GM12872 (cell line): Measurements from ENCODE around the gene GGA1.

Experiments used
- CTCF ChIP-seq: IDR thresholded peaks from 3 replicates; pipeline ENCODE4 v1.5.1; 2011; ENCODE audit warnings: low read depth, mild to moderate bottlenecking, low read length, moderate library complexity; ENCODE audit not compliant: insufficient read depth

The GGA1 gene

GRCh38 chr22:37640591-37641560 is 32.2 kb downstream of the GGA1 start:
- TF ChIP-seq CTCF: no peak

- TF ChIP-seq CTCF: no peak
Measured at GRCh38 chr22:37641561-37641949, 32.9 kb downstream of the GGA1 start.

- peak; percentile 96 for TF ChIP-seq CTCF
Measured at GRCh38 chr22:37643225-37643847, 34.7 kb downstream of the GGA1 start.

- no peak for TF ChIP-seq CTCF
Measured at GRCh38 chr22:37647317-37647716, 38.7 kb downstream of the GGA1 start.

GRCh38 chr22:37647928-37648327 is 39.3 kb downstream of the GGA1 start:
- TF ChIP-seq CTCF: no peak

GRCh38 chr22:37650463-37651136 is 42.0 kb downstream of the GGA1 start:
- TF ChIP-seq CTCF: no peak

GRCh38 chr22:37654563-37655251 is 46.1 kb downstream of the GGA1 start:
- TF ChIP-seq CTCF: no peak
